ENCODE data around the gene KCNQ5. TPM values are rescaled to one million over a fixed set of nuclear protein-coding genes. Genes with fewer than 3 reads are reported as not detected.

The KCNQ5 gene
- total RNA-seq, 1 experiment from 2014 or later, result not detected

DNA sequence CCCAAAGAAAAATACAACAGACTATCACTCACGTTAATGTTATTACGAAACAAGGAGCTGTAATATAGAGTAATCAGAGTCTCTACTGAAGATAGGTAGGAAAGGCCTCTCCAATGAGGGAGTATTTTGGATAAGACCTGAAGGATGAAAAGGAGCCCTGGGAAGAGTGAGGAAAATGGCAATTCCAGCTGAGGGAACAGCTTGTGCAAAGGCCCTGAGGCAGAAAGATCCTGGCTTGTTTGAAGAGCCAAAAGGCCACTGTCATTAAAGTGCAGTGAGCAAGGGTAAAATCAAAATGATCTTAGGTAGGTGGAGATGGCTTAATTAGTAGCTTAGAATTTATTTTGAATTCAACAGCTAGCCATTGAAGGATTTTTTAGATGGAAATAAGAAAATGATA lies 464.9 kb downstream of the KCNQ5 start (continued):
- TF ChIP-seq, protein P1, sequence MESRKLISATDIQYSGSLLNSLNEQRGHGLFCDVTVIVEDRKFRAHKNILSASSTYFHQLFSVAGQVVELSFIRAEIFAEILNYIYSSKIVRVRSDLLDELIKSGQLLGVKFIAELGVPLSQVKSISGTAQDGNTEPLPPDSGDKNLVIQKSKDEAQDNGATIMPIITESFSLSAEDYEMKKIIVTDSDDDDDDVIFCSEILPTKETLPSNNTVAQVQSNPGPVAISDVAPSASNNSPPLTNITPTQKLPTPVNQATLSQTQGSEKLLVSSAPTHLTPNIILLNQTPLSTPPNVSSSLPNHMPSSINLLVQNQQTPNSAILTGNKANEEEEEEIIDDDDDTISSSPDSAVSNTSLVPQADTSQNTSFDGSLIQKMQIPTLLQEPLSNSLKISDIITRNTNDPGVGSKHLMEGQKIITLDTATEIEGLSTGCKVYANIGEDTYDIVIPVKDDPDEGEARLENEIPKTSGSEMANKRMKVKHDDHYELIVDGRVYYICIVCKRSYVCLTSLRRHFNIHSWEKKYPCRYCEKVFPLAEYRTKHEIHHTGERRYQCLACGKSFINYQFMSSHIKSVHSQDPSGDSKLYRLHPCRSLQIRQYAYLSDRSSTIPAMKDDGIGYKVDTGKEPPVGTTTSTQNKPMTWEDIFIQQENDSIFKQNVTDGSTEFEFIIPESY (IDR thresholded peaks at IDR 0.05; ENCODE audit: extremely low read depth, insufficient replicate concordance, low read length), result no peak

DNA sequence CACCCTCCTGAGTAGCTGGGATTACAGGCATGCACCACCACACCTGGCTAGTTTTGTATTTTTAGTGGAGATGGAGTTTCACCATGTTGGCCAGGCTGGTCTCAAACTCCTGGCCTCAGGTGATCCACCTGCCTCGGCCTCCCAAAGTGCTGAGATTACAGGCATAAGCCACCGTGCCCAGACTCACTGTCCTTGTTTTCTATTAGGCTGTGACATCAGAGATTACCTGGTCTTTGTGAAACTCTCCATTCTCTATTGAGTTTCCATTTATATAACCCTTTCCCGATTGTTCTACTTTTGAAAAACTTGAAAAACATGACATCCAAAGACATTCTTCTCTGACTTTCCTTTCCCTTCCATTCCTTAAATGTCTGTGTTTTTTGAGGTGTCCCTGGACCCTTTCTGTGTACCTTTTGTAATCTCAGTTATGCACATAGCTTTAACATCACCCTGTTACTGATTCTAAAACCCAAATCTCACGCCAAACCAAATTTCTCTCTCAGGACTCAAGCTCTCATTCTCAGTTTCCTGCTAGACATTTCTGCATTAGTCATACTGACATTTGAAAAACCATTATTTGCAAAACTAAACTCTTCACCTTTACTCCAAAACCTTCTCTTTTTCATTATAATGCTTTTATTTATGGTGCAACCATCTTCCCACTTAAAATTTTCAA lies 466.4 kb downstream of the KCNQ5 start:
- intact Hi-C loops (cut with micrococcal nuclease), result no loop called here
- CTCF ChIA-PET, result no interaction called here
- no TSS peak for BruUV-seq (replicated peaks)

More for the DNA sequence above, 466.4 kb downstream of the KCNQ5 start:
- Histone ChIP-seq H3K4me3 (replicated peaks in 1 of 2; ENCODE audit: low read depth in 1 of 2, low read length in 2 of 2) (no peak overlapping the region), H3K79me2 (ENCODE audit: insufficient read depth, low read length) (no peaks in the 10 kb centered on the region), H2AFZ (ENCODE audit: low read depth, low read length, poor library complexity, severe bottlenecking) (no peak overlapping the region), H3K27me3 (ENCODE audit: insufficient read depth, low read length) (peaks cover 45% of the 10 kb centered on the region), H4K20me1 (ENCODE audit: insufficient read depth) (no peaks in the 10 kb centered on the region), H3K9me2 (ENCODE audit: insufficient read depth) (no peaks in the 10 kb centered on the region), H3K4me2 (ENCODE audit: low read length) (no peak overlapping the region), H3K36me3 (ENCODE audit: control insufficient read depth in 1 of 2, insufficient read depth in 2 of 2, low read length in 2 of 2) (no peaks in the 10 kb centered on the region), H3K27ac (ENCODE audit: low read depth, low read length) (no peak overlapping the region), H3K4me1 (ENCODE audit: control insufficient read depth in 1 of 2, insufficient read depth in 2 of 2, low read length in 2 of 2) (no peaks in the 10 kb centered on the region), H3K9me3 (ENCODE audit: control insufficient read depth in 1 of 2, insufficient read depth in 1 of 2, low read depth in 1 of 2, low read length in 2 of 2) (no peaks in the 10 kb centered on the region), H3K9ac (ENCODE audit: low read length) (no peak overlapping the region)
- TF ChIP-seq CEBPB (IDR thresholded peaks at IDR 0.05; ENCODE audit: low read depth) (no peak), ZNF274 (IDR thresholded peaks at IDR 0.05; ENCODE audit: low read depth, low read length) (no peak), SP1 (IDR thresholded peaks at IDR 0.05; ENCODE audit: low read depth) (no peak), YY1 (IDR thresholded peaks at IDR 0.05; ENCODE audit: extremely low read depth, insufficient replicate concordance, low read depth, low read length) (no peak), POLR2AphosphoS5 (IDR thresholded peaks at IDR 0.05; ENCODE audit: low read depth, low read length) (no peak), CBX3 (IDR thresholded peaks at IDR 0.05; ENCODE audit: low read depth) (no peak), TCF7L2 (IDR thresholded peaks at IDR 0.05; ENCODE audit: borderline replicate concordance, extremely low read depth, insufficient read depth, insufficient read length) (no peak), ELF1 (IDR thresholded peaks at IDR 0.05; ENCODE audit: borderline replicate concordance, low read depth) (no peak), JUND (IDR thresholded peaks at IDR 0.05) (no peak), EZH2 (IDR thresholded peaks at IDR 0.05) (no peak), SIN3A (IDR thresholded peaks at IDR 0.05; ENCODE audit: low read depth) (no peak), EGR1 (IDR thresholded peaks at IDR 0.05; ENCODE audit: low read depth) (no peak), EZH2phosphoT487 (IDR thresholded peaks at IDR 0.05; ENCODE audit: borderline replicate concordance) (no peak), ZFX (IDR thresholded peaks at IDR 0.05) (no peak), POLR2A (IDR thresholded peaks at IDR 0.05; ENCODE audit: borderline replicate concordance, extremely low read depth, insufficient read depth, insufficient read length) (no peak), SRF (IDR thresholded peaks at IDR 0.05; ENCODE audit: low read depth) (no peak), FOSL1 (IDR thresholded peaks at IDR 0.05; ENCODE audit: low read depth) (no peak)
- TF ChIP-seq, protein P2, sequence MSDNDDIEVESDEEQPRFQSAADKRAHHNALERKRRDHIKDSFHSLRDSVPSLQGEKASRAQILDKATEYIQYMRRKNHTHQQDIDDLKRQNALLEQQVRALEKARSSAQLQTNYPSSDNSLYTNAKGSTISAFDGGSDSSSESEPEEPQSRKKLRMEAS (IDR thresholded peaks at IDR 0.05), result no peak
- TF ChIP-seq, protein P3, sequence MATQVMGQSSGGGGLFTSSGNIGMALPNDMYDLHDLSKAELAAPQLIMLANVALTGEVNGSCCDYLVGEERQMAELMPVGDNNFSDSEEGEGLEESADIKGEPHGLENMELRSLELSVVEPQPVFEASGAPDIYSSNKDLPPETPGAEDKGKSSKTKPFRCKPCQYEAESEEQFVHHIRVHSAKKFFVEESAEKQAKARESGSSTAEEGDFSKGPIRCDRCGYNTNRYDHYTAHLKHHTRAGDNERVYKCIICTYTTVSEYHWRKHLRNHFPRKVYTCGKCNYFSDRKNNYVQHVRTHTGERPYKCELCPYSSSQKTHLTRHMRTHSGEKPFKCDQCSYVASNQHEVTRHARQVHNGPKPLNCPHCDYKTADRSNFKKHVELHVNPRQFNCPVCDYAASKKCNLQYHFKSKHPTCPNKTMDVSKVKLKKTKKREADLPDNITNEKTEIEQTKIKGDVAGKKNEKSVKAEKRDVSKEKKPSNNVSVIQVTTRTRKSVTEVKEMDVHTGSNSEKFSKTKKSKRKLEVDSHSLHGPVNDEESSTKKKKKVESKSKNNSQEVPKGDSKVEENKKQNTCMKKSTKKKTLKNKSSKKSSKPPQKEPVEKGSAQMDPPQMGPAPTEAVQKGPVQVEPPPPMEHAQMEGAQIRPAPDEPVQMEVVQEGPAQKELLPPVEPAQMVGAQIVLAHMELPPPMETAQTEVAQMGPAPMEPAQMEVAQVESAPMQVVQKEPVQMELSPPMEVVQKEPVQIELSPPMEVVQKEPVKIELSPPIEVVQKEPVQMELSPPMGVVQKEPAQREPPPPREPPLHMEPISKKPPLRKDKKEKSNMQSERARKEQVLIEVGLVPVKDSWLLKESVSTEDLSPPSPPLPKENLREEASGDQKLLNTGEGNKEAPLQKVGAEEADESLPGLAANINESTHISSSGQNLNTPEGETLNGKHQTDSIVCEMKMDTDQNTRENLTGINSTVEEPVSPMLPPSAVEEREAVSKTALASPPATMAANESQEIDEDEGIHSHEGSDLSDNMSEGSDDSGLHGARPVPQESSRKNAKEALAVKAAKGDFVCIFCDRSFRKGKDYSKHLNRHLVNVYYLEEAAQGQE (IDR thresholded peaks at IDR 0.05; ENCODE audit: low read depth), result no peak
- TF ChIP-seq, protein P4, sequence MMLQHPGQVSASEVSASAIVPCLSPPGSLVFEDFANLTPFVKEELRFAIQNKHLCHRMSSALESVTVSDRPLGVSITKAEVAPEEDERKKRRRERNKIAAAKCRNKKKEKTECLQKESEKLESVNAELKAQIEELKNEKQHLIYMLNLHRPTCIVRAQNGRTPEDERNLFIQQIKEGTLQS (IDR thresholded peaks at IDR 0.05), result no peak
- POLR2A ChIA-PET, result no interaction called here
- RAD21 ChIA-PET (ENCODE audit: low non-redundant PET in 1 of 2, low total read pairs in 2 of 2, uncharacterized antibody in 2 of 2, unreplicated experiment in 2 of 2), result no interaction called here
- DNase-seq (ENCODE audit: low read depth, low spot score), result no peak
- ATAC-seq, result no peak

Measured in HCT116 (cell line).